Ovary (tissue), 3 donors: ENCODE data around the gene BRCA1.

Experiments used
- EP300 ChIP-seq: sonication (generic); formaldehyde crosslinking; IDR thresholded peaks from one replicate; pipeline ENCODE4 v1.6.1; 2017; ENCODE audit warnings: antibody characterized with exemption
- POLR2A ChIP-seq: fragments of 450-650 bp; IDR thresholded peaks from one replicate; pipeline ENCODE4 v1.6.1; 2017; ENCODE audit warnings: antibody characterized with exemption, mild to moderate bottlenecking, moderate library complexity
- TF ChIP-seq, protein P1 (sequence below), 3 donors: fragments of 450-650 bp in 2 of 3; fragments of 200-600 bp in 1 of 3; IDR thresholded peaks; one replicate each; pipeline versions ENCODE4 v1.5.1 to v1.8.0; 2016 to 2022; ENCODE audit warnings: antibody characterized with exemption in 3 of 3, mild to moderate bottlenecking in 1 of 3
- donor health status: DM: no; HTN: no; CAD: no.

DNA sequence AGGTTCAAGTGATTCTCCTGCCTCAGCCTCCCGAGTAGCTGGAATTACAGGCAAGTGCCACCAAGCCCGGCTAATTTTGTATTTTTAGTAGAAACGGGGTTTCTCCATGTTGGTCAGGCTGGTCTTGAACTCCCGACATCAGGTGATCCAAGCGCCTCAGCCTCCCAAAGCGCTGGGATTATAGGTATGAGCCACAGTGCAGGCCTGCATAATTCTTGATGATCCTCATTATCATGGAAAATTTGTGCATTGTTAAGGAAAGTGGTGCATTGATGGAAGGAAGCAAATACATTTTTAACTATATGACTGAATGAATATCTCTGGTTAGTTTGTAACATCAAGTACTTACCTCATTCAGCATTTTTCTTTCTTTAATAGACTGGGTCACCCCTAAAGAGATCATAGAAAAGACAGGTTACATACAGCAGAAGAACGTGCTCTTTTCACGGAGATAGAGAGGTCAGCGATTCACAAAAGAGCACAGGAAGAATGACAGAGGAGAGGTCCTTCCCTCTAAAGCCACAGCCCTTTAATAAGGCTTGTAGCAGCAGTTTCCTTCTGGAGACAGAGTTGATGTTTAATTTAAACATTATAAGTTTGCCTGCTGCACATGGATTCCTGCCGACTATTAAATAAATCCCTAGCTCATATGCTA is 62.1 kb downstream of the BRCA1 start:
- TF ChIP-seq, protein P1, sequence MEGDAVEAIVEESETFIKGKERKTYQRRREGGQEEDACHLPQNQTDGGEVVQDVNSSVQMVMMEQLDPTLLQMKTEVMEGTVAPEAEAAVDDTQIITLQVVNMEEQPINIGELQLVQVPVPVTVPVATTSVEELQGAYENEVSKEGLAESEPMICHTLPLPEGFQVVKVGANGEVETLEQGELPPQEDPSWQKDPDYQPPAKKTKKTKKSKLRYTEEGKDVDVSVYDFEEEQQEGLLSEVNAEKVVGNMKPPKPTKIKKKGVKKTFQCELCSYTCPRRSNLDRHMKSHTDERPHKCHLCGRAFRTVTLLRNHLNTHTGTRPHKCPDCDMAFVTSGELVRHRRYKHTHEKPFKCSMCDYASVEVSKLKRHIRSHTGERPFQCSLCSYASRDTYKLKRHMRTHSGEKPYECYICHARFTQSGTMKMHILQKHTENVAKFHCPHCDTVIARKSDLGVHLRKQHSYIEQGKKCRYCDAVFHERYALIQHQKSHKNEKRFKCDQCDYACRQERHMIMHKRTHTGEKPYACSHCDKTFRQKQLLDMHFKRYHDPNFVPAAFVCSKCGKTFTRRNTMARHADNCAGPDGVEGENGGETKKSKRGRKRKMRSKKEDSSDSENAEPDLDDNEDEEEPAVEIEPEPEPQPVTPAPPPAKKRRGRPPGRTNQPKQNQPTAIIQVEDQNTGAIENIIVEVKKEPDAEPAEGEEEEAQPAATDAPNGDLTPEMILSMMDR (IDR thresholded peaks at IDR 0.05), result no peak
- TF ChIP-seq POLR2A (no peak), EP300 (no peak)
